Measurements from ENCODE around the gene SYDE1.

Gene SYDE1

GRCh38 chr19:15108845-15109767 lies 1.9 kb downstream of the SYDE1 start:
- DNase-seq: no peak

- no peak for DNase-seq
Measured at GRCh38 chr19:15109768-15110417, 2.7 kb downstream of the SYDE1 start.

GRCh38 chr19:15110418-15110815 lies 3.2 kb downstream of the SYDE1 start:
- no peak for DNase-seq

GRCh38 chr19:15111758-15112157 lies 4.6 kb downstream of the SYDE1 start:
- no peak for DNase-seq

GRCh38 chr19:15112385-15112784 lies 5.2 kb downstream of the SYDE1 start:
- no peak for DNase-seq

- no peak for DNase-seq
Measured at GRCh38 chr19:15113245-15114152, 6.3 kb downstream of the SYDE1 start.

GRCh38 chr19:15114153-15114540 lies 6.9 kb downstream of the SYDE1 start:
- DNase-seq: no peak

- DNase-seq: no peak
Measured at GRCh38 chr19:15115080-15115479, 7.9 kb downstream of the SYDE1 start.

- no peak for DNase-seq
Measured at GRCh38 chr19:15115762-15116615, 8.8 kb downstream of the SYDE1 start.

- no peak for DNase-seq
Measured at GRCh38 chr19:15116856-15117255, 9.7 kb downstream of the SYDE1 start.

GRCh38 chr19:15118248-15118647 lies 11.0 kb downstream of the SYDE1 start:
- no peak for DNase-seq

GRCh38 chr19:15118789-15119494 lies 11.7 kb downstream of the SYDE1 start:
- no peak for DNase-seq

GRCh38 chr19:15120135-15121026 lies 13.2 kb downstream of the SYDE1 start:
- no peak for DNase-seq

GRCh38 chr19:15122331-15123030 lies 15.3 kb downstream of the SYDE1 start:
- no peak for DNase-seq

GRCh38 chr19:15123031-15123890 lies 16.1 kb downstream of the SYDE1 start:
- DNase-seq: no peak

GRCh38 chr19:15123900-15124299 lies 16.7 kb downstream of the SYDE1 start:
- DNase-seq: no peak

GRCh38 chr19:15124572-15125231 lies 17.5 kb downstream of the SYDE1 start:
- DNase-seq: no peak
